GM21515 (cell line): ENCODE results near the gene TUBD1.
"Not testable (repeated sequence)": the region's sequence is repeated elsewhere in the genome, so short reads cannot be mapped to it uniquely, and the experiment has no call there.

ENCODE experiments used
- ATAC-seq: cut with Tn5 transposase; IDR thresholded peaks from one replicate; pipeline ENCODE4 v1.9.1; 2021; ENCODE audit not compliant: unreplicated experiment

TUBD1 gene

GRCh38 chr17:59874376-59874775 is 18.4 kb downstream of the TUBD1 start:
- ATAC-seq, result no peak

GRCh38 chr17:59873414-59873813 is 19.3 kb downstream of the TUBD1 start:
- not testable (repeated sequence) for ATAC-seq

GRCh38 chr17:59872351-59872750 is 20.4 kb downstream of the TUBD1 start:
- no peak for ATAC-seq

GRCh38 chr17:59870482-59870881 is 22.3 kb downstream of the TUBD1 start:
- ATAC-seq, result no peak

DNA sequence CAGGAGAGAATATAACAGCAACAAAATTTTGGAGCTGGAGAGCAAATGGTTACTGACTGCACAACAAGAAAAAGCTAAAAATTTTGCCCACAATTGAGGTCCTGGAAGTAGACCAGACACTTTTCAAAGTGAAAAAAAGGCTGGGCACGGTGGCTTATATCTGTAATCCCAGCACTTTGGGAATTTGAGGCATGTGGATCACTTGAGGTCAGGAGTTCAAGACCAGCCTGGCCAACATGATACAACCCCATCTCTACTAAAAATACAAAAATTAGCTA is 22.9 kb downstream of the TUBD1 start:
- ATAC-seq, result no peak

GRCh38 chr17:59863616-59864015 is 29.1 kb downstream of the TUBD1 start:
- no peak for ATAC-seq

DNA sequence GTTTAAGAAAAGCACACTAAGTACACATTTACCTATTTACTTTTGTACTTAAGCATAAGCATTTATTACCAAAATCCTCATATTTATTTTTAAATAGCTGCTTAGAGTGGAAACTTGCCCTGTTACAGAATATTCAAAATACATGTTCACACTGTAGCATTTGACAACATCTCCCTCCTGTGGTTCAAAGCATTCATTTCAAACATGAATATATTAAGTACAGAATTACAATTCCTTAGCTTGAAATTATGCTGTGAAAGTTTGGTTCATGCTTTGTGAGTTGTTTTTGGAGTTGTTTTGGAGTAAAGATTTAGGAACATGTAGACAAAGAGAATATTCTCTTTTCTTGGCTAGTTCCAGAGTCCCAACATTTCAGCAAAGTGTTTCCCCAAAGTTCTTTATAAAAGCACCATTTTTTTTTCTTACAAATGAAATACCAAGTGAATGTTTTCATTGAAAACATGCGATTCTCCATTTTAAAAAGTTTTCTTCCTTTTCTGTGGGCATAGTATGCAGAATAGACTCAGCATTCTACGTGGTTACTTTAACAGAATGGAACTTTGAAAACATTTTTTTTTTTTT is 33.2 kb downstream of the TUBD1 start:
- no peak for ATAC-seq

DNA sequence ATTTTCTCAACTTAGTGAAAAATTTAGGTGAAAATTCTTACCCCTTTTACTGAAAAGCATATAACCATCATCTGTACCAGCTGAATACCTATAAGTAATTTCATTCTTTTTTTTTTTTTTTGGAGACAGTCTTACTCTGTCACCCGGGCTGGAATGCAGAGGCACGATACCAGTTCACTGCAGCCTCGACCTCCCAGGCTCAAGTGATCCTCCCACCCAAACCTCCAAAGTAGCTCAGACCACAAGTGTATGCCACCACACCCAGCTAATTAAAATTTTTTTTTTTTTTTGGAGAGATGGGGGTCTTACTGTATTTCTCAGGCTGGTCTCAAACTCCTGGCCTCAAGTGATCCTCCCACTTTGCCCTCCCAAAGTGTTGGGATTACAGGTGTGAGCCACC is 33.8 kb downstream of the TUBD1 start:
- ATAC-seq, result no peak

DNA sequence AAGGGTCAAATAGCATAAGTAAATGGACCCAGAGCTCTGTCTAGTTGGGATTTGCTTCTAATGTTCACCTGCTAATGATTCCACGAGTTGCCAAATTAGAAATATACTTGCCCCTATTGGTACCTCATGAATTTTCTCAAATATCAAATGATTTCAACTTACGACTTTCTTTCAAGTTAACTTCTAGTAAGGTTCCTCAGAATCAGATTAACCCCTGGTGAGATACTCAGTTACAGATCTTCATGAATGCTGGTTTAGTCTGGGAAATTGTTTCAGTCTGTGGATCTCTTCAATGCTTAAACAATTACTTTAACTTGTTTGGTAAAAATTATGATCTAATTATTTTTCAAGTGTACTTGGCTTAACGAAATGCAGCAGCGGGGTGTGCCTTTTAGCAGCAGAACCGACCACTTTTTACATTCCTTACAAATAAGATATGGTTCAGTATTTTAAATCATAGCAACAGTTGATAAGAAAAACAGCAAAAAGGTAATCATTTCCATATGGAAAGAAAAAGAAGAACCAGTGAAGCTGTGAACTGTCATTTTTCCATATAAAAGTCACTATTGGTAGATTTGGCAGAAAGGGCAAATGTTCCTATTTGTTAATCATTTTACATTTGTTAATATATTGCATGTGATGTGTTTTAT is 34.5 kb downstream of the TUBD1 start:
- no peak for ATAC-seq

- ATAC-seq, result no peak
Observed at GRCh38 chr17:59856859-59857794, 35.6 kb downstream of the TUBD1 start.

GRCh38 chr17:59853919-59854729 is 38.6 kb downstream of the TUBD1 start:
- ATAC-seq, result not testable (repeated sequence)

DNA sequence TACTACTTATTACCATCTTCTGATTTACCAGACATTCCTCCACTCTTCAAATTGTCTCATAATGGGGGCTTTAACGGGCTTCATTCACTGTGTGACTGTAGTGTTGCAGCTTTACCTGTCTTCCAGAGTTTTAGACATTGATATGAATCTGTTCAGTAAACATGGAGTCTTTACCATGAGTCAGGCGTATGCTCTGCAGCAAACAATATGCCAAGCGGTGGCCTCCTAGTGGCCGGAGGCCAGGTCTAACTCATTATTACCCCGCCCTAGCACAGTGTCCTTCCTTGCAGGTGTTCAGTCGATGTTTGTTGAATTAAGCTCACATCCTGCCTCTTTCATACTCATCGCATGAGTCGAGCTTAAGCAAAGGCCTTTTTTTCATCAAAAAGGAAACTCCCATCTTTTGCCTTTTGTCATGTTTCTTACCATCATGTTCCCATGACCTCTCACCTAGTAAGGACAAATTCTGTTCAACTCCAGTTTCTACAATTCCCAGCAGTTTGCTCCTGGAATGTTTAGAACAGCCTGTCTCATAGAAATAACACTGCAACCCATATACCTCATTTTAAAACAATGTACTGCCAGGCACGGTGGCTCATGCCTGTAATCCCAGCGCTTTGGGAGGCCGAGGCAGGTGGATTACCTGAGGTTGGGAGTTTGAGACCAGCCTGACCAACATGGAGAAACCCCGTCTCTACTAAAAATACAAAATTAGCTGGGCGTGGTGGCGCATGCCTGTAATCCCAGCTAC is 39.4 kb downstream of the TUBD1 start:
- ATAC-seq, result no peak

DNA sequence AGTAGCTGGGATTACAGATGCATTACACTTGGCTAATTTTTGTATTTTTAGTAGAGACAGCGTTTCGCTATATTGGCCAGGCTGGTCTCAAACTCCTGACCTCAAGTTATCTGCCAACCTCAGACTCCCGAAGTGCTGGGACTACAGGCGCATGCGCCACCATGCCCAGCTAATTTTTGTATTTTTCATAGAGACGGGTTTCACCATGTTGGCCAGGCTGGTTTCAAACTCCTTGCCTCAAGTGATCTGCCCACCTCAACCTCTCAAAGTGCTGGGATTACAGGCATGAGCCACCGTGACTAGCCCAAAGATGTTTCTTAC is 39.9 kb downstream of the TUBD1 start:
- not testable (repeated sequence) for ATAC-seq

- ATAC-seq, result no peak
Observed at GRCh38 chr17:59851439-59852375, 41.0 kb downstream of the TUBD1 start.

DNA sequence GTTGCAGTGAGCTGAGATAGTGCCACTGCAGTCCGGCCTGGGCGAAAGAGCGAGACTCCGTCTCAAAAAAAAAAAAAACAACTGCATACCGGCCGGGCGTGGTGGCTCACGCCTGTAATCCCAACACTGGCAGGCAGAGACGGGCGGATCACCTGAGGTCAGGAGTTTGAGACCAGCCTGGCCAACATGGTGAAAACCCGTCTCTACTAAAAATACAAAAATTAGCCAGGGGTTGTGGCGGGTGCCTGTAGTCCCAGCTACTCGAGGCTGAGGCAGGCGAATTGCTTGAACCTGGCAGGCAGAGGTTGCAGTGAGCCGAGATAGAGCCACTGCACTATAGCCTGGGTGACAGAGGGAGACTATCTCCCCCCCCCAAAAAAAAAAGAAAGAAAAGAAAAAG is 42.4 kb downstream of the TUBD1 start:
- ATAC-seq, result not testable (repeated sequence)

DNA sequence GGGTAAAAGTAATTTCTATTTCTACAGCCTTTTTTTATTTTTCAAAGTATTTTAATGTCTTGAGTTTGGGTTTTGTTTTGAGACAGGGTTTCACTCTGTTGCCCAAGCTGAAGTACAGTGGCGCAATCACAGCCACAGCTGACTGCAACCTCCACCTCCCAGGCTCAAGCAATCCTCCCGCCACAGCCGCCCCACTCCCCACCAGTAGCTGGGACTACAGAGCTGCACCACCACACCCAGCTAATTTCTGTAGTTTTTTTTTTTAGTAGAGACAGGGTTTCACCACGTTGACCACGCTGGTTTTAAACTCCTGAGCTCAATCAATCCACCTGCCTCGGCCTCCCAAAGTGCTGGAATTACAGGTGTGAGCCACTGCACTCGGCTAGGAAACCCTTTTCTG is 44.0 kb downstream of the TUBD1 start:
- ATAC-seq, result no peak

GRCh38 chr17:59848385-59848668 is 44.4 kb downstream of the TUBD1 start:
- ATAC-seq, result no peak

DNA sequence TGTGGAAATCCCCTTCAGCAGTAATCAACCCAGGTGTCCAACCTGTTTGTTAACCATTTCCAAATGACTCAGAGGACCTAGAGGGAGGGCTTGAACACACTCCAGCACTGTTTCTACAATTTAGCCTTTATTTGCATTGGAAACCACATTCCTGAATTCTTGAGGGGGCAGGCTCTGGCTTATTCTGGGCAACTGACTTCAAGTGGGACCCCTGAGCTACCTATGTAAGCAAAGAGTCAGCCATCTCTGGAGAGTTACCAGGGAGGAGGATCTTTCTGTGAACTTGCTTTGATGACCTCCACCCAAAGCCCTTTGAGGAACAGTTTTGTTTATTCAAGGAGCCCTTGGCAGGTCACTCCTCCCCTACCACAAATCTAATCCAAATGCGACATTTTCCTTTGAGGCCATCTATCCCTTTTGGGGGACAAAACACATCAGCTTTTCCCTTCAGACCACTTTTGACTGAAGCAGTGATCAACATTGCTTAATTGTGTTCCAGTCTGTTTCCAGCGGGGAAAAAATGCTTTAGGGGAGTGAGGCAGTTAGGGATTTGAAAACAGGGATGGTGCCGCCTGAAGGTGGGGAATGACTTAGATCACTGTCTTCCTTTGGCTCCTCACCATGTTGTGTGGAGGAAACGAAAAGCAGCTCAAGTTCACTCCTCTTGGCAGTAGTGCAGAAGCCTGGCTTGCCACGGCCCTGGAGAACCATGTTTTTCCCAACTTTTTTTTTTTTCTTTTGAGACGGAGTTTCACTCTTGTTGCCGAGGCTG is 46.2 kb downstream of the TUBD1 start:
- ATAC-seq, result peak; percentile 47
